HG03139 (cell line): ENCODE results near the gene CERK.

ENCODE experiments used
- ATAC-seq: cut with Tn5 transposase; IDR thresholded peaks from one replicate; pipeline ENCODE4 v1.9.1; 2021; ENCODE audit not compliant: unreplicated experiment

CERK gene

GRCh38 chr22:46749682-46750529, 11.9 kb upstream of the CERK start:
- no peak for ATAC-seq

- no peak for ATAC-seq
Observed at GRCh38 chr22:46748908-46749675, 11.0 kb upstream of the CERK start.

GRCh38 chr22:46748206-46748907, 10.3 kb upstream of the CERK start:
- no peak for ATAC-seq

- no peak for ATAC-seq
Observed at GRCh38 chr22:46747646-46748045, 9.6 kb upstream of the CERK start.

GRCh38 chr22:46746620-46747019, 8.6 kb upstream of the CERK start:
- no peak for ATAC-seq

- no peak for ATAC-seq
Observed at GRCh38 chr22:46746192-46746591, 8.1 kb upstream of the CERK start.

- ATAC-seq: no peak
Observed at GRCh38 chr22:46744581-46744980, 6.5 kb upstream of the CERK start.

GRCh38 chr22:46742576-46743221, 4.6 kb upstream of the CERK start:
- no peak for ATAC-seq

GRCh38 chr22:46741974-46742519, 4.0 kb upstream of the CERK start:
- ATAC-seq: no peak

- ATAC-seq: no peak
Observed at GRCh38 chr22:46740910-46741780, 3.1 kb upstream of the CERK start.

GRCh38 chr22:46739094-46739870, 1.2 kb upstream of the CERK start:
- ATAC-seq: no peak

- no peak for ATAC-seq
Observed at GRCh38 chr22:46738647-46739093, 618 bp upstream of the CERK start.

GRCh38 chr22:46737105-46737975, 712 bp downstream of the CERK start:
- ATAC-seq: no peak

GRCh38 chr22:46736705-46737104, 1.3 kb downstream of the CERK start:
- ATAC-seq: no peak

GRCh38 chr22:46735747-46736608, 2.1 kb downstream of the CERK start:
- ATAC-seq: no peak

- no peak for ATAC-seq
Observed at GRCh38 chr22:46734830-46735453, 3.1 kb downstream of the CERK start.
